EL (cell line): ENCODE measurements around the gene NOTUM.

Source experiments
- DNase-seq: peaks from one replicate; pipeline ENCODE4 v3.0.0-alpha.2; 2016

NOTUM gene

GRCh38 chr17:81977211-81977808, 16.3 kb upstream of the NOTUM start, which contains the start of gene ASPSCR1:
Gene ASPSCR1 (plus strand): TSS chr17:81977629. CDS start chr17:81977647, 18 bp downstream.
- peak; percentile 89 for DNase-seq

DNA sequence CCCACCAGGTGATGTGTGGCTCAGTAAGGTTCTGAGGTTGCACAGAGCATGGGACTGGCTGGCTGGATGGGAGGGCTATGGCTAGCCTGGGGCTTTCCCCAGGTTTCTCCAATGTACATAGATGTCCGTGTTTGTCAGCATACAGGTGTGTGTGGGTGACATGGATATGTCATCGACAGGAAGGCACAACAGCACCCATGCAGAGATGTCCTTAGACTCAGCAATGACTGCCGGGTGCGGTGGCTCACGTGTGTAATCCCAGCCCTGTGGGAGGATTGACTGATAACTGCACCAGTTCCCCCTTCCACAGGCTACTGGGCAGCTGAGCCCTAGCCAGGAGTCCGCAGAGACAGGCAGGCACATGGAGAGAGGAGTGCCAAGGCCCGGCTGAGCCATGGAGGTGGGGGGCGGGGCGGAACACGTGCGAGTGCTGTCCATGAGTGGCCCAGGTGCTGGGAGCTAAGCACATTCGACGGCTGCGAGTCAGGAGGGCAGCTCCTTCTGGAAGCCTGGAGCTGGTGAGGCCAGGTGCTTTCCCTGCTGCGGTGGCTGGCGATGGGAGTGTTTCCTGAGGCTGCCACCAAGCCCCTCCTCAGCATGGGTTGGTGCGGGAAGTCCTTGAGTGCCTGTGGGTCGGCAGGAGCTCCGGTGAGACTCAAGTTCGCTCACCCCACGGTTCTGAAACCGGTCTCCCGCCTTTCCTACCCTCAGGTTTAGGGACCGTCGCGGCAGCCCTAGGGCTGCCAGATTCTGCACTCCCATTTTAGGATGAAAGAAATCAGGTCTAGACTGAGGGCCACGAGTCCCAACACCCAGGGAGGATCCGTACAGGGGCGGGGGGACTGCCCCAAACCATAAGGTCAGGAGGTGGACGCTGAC, 15.6 kb upstream of the NOTUM start:
- no peak for DNase-seq

DNA sequence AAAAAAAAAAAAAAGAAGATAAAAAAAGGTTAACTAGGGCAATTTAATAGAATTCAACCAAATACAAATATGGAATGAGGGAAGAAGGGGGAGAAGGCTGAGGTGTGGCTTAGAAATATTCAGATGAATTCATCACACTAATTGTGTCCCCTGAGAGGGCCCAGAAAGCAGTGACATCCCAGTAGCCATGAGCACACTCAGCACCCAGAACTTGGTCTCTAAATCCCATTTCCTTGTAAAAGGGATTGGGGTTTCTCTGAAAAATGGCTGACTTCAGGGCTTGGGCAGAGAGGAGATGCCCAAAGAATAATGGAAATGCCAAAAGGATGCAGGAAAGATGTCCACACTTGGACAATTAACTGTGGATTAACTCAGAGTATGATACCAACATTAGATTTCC, 12.4 kb upstream of the NOTUM start:
- DNase-seq, result no peak

- no peak for DNase-seq
These were observed 8.1 kb upstream of the NOTUM start for GRCh38 chr17:81968850-81969812.

DNA sequence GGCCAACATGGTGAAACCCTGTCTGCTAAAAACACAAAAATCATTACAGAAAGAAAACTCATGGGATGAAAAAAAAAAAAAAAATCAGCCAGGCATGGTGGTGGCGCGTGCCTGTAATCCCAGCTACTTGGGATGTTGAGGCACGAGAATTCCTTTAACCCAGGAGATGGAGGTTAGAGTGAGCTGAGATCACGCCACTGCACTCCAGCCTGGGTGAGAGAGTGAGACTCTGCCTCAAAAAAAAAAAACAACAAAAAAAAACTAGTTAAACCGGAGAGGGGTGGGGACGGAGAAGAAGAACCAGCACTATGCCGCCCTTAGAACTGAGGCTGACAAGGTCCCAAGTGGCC, 7.4 kb upstream of the NOTUM start:
- no peak for DNase-seq

DNA sequence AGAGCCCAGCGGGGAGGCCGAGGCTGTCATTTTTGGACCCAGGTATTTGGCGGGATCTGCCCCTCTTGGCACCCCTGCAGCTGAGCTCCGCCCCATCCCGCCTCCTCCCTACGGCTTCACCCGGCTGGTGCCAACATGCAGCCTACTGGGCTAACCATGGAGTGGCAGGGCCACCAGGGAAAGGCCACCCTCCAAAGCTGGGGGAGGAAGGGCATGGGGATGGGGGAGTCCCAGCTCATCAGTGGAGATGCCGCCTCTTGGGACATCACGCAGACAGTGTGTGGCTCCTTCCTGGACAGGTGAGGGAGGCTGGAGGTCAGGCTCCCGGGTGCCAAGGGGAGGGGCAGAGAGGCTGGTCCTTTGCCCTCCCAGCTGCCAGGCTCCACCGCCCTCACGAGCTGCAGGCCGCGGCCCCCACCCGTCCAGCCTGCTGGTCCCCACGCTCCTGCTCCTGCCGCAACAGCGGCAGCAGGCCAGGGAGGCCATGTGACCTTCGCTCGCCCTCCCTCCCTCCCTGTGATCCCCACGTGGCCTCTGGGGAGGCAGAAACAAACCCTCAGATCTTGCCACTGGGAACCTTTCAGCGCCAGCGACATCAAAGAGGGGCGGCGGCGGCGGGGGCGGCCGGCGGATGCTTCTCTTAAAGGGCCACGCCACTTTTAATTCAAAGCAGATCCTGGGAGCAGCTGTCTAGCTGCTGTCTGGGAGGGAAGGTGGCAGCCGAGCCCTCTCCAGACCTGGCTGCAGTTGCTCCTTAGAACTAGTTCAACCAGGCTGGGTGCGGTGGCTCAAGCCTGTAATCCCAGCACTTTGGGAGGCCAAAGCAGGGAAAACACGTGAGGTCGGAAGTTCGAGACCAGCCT, 6.8 kb upstream of the NOTUM start:
- DNase-seq, result peak; percentile 54

DNA sequence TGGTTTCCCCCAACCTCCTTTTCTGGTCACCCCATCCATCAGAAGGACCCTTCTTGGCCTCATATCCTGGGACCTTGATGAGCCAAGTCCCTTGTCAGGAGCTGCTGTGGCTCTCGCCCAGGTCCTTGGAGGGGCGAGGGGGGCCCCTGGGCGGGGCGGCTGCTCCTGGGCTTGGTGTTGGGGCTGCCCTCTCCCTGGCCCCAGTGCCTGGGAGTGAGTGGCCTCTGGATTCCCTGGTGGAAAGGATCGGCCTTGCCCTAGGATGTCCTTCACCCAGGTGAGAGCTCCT, 6.2 kb upstream of the NOTUM start:
- DNase-seq, result no peak

- DNase-seq, result no peak
These were observed 5.6 kb upstream of the NOTUM start for GRCh38 chr17:81966343-81967243.

- DNase-seq, result no peak
These were observed 3.3 kb upstream of the NOTUM start for GRCh38 chr17:81964081-81964849.

DNA sequence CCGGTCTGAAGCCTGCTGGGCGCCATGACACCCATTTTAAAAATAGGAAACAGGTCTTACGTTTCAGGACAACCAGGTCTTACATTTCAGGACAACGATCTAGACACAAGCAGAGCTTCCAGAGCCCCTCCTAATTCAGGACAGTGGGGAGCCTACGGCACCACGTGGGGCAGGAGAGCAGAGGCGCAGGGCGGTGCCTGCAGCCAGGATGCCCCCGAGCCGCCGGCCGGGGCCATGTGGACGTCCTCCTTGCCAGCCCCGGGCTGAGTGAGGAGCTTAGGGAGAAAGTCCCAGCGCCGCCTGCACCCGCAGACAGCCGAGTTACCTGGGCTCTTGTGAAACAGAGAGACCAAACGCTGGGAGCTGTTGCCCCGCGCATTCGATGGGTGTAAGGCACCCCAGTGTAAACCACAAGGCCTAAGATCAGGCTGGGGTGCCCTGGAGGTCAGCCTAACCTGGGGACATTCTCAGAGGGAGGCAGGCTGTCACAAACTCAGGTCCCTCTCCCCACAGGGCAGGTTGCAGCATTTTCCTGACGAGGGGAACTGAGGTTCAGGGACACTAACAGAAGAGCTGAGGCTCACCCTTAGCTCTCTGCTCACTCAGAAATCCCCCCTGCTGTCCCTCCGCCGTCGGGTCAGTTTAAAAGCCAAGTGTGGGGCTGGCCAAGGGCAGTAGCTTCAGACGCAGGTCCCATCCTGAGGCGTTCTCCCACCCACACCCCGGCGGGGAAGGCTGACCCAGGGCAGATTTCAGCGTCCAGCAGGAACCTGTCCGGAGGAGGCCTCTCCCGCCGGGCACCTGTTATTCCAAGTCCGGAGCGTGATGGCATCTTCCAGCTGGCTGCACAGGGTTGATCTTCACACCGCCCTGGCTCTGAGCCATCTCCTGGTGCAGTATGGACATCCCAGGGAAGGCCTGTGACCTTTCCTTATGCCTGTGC, 1.8 kb upstream of the NOTUM start:
- no peak for DNase-seq

- no peak for DNase-seq
These were observed 823 bp upstream of the NOTUM start for GRCh38 chr17:81961521-81962498.

DNA sequence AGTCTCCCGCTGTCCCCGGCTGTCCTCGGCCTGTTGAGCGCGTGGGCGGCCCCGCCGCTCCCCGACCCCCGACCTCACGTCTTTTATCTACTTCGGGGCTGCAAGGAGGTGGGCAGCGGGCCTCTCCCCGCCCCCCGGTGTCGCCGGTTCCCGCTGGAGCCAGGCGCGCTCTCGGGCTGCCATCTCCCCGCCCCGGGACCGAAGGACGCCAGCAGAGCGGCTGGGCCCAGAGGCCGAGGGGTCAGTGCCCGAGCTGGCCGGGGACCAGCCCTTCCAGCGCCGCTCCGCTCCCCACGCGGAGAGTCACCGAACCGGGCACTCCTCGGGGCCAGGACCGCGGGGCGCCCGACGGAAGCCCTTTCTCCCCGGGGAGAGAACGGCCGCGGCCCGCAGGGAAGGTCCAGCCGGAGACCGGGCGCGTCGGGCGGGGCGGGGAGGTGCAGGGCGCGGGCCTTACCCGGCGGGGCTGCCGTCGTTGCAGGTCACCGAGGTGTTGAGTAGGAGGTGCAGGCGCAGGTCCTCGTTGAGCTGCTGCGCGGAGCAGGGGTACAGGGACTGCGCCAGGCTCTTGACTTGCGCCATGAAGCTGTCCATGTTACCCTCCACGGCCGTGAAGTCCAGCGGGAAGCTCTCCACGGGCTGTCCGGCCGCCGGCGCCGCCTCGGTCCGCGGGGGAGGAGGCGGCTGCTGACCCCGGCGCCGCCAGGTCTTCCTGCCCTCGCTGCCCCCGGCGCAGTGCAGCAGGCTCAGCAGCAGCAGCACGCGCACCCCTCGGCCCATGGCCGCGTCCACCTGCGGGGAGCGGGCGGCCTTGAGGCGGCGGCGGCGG, 643 bp downstream of the NOTUM start:
- no peak for DNase-seq

GRCh38 chr17:81959362-81960129, 1.4 kb downstream of the NOTUM start:
- peak; percentile 55 for DNase-seq

DNA sequence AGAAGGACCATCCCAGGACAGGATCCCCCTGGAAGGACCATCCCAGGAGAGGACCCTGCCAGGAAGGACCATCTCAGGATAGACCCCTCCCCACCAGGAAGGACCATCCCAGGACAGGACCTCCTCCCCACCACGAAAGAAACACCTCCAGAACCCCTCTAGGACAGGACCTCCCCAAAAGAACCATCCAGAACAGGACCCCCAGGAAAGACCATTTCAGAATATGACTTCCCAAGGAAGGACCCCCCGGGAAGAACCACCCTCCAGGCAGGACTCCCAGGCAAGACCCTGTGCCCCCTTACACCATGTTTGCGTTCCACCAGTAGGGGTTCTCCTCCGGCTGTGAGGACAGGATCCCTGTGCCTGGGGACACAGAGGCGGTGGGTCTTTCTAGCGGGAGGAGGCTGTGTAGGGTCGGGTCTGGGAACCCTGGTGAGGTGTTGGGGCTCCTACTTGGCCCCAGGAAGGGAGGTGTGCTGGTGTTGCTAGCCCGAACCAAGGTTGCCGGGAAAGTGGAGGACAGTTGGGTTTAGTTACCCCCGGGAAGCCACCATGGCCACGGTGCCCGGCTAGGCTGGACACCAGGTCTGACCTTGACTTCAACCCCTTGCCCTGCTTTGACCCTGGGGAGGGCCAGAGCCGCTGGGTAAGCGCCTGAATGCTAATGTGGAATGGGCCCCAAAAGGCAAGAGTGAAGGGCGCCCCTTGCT, 2.2 kb downstream of the NOTUM start:
- no peak for DNase-seq

DNA sequence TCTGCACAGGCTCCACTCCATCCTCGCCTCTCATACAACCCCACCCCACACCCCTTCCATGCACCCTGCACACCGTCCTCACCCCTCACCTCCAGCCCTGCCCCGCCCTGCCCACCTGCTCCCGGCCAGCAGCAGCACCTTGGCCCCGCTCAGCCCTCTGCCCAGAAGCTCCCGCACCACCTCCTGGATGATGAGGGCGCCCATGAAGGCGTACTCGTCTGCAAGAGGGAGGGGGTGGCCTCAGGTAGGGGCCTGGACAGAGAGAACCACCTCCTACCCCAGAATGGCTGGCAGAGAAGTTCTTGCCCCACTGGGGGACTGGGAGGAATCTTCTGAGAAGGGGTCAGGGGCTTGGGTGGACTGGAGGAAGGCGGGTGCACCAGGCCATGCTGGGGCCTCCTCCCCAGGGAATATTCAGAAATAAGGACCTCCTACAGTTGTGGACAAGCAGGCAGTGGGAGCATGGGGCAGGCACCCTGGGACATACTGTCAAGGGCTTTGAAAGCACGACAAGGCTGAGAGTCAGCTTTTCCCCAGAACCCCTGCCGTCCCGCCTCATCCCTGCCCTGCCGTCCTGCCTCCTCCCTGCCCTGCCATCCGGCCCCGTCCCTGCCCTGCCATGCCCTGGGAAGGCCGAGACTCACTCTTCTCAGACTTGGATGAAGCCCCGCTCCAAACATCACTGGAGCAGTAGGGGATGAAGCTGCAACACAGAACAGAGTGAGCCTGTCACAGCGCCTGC, 3.1 kb downstream of the NOTUM start:
- no peak for DNase-seq
